Effector memory CD4-positive, alpha-beta T cell (primary cell): ENCODE measurements around the gene LRRTM4.

Experiments
- DNase-seq, 3 donors: peaks; one replicate each; pipeline ENCODE4 v3.0.0-alpha.2; 2020
- H3K27ac ChIP-seq: 2 replicates; pipeline ENCODE4 v1.7.0; 2013; ENCODE audit warnings: mild to moderate bottlenecking, low read length, moderate library complexity; ENCODE audit not compliant: insufficient read depth, poor library complexity, severe bottlenecking
- H3K27me3 ChIP-seq: replicated peaks from 2 replicates; pipeline ENCODE4 v1.7.0; 2013; ENCODE audit warnings: mild to moderate bottlenecking, low read length; ENCODE audit not compliant: insufficient read depth, control insufficient read depth, poor library complexity, severe bottlenecking
- H3K36me3 ChIP-seq: 2 replicates; pipeline ENCODE4 v1.7.0; 2013; ENCODE audit warnings: mild to moderate bottlenecking, low read length, moderate library complexity; ENCODE audit not compliant: control insufficient read depth, insufficient read depth
- H3K4me1 ChIP-seq: 2 replicates; pipeline ENCODE4 v1.7.0; 2013; ENCODE audit warnings: low read length, mild to moderate bottlenecking; ENCODE audit not compliant: control insufficient read depth, insufficient read depth, poor library complexity, severe bottlenecking
- H3K4me3 ChIP-seq: 2 replicates; pipeline ENCODE4 v1.7.0; 2013; ENCODE audit warnings: low read length, low read depth, mild to moderate bottlenecking; ENCODE audit not compliant: insufficient read depth, poor library complexity, severe bottlenecking
- H3K9me3 ChIP-seq: 2 replicates; pipeline ENCODE4 v1.7.0; 2013; ENCODE audit warnings: mild to moderate bottlenecking, low read length, moderate library complexity; ENCODE audit not compliant: control insufficient read depth
- total RNA-seq, 3 donors: gene quantifications; one replicate each; lab custom pipeline; 2026; lab: John Stamatoyannopoulos, UW

The LRRTM4 gene
- 0 reads per million in 3 donors for total RNA-seq

DNA sequence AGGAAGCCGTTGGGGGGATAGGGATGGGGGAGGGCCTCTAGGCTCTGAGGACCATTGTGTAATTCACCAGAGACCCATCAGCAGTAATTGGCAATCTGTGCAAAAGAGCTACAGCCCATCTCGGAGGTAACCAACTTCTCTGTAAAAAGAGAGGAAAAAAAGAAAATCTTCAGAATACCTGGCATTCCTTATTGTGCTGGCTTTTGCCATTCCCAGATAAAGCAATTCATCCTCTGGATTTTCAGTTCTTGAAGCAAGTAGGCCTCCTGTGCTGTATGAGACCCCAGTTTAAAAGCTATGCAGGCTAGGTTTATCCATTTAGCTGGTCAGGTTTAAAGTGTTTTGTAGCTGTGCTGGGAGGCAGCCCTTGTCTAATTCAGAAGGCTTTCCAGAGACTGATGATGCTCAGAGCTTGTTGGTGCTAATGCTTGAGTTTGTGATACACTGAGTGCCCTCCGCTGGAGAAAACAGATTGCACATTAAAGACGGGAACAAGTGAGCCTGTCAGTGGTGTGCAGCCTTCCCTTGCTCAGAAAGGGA lies at the start of gene LRRTM4:
LRRTM4 (minus strand) TSS at position 446 of the 540 bp plus-strand sequence.
- H3K36me3 ChIP-seq: no peaks in the 10 kb centered on the region
- no peaks in the 10 kb centered on the region for H3K27me3 ChIP-seq
- no peak within 1 kb of the TSS for H3K4me3 ChIP-seq
- peaks cover 3% of the 10 kb centered on the region for H3K9me3 ChIP-seq
- H3K27ac ChIP-seq: no peak within 1 kb of the TSS
- no peaks in the 10 kb centered on the region for H3K4me1 ChIP-seq
- no peak for DNase-seq

DNA sequence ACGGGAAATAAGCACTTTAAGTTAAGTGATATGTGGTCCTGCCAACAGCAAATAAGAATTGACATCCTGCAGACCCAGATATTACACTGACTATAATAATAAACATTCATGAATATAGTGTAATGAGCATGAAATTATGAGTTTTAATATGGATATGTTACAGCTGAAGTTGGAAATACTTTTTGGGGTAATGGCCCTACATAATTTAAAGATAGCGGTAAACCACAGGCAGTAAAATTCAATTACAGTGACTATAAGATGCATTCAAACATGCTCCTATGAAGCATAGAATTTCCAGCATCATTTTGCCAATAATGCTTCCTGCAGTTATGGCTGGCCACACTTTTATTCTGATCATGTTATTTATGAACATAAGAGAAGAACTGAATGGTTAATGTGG lies 49.4 kb upstream of the LRRTM4 start:
- no peaks in the 10 kb centered on the region for H3K36me3 ChIP-seq
- no peaks in the 10 kb centered on the region for H3K9me3 ChIP-seq
- no peaks in the 10 kb centered on the region for H3K27me3 ChIP-seq
- H3K4me3 ChIP-seq: no peak overlapping the region
- no peaks in the 10 kb centered on the region for H3K4me1 ChIP-seq
- H3K27ac ChIP-seq: no peak overlapping the region
- no peak for DNase-seq

DNA sequence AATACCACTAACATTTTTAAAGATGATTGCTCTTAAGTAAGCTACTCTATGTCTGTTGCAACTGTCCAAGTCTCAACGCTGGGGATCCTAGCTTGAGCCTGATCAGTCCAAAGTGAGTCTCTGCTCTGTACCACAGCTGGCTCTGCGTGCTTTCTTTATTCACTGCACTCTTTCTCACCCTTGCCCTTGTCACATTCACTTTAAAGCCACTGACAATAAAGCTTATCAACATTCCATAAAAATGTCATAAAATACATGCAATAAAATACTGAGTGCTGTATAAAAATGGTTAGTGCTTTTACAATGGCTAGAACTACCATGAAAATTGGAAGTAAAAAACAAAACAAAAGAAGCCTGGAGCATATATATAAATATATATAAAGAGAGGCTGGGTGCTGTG lies 45.5 kb upstream of the LRRTM4 start:
- Histone ChIP-seq H3K36me3 (no peaks in the 10 kb centered on the region), H3K4me1 (no peaks in the 10 kb centered on the region), H3K27ac (no peak overlapping the region), H3K4me3 (no peak overlapping the region), H3K27me3 (no peaks in the 10 kb centered on the region), H3K9me3 (no peaks in the 10 kb centered on the region)
- no peak for DNase-seq

DNA sequence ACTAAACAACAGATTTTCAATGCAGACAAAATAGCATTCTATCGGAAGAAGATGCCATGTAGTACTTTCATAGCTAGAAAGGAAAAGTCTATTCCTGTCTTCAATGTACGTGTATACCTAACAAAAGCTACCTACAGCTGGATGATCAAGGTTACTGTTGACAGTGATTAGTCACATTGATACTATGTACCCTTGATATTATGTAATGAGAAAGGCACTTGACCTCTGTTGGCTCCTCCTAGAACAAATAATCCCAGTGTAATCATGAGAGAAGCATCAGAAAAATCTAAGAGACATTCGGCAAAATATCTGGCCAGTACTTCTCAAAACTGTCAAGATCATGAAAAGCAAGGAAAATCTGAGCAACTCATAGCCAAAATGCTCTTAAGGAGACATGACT lies 44.4 kb upstream of the LRRTM4 start:
- Histone ChIP-seq H3K27me3 (no peaks in the 10 kb centered on the region), H3K4me3 (no peak overlapping the region), H3K9me3 (no peaks in the 10 kb centered on the region), H3K4me1 (no peaks in the 10 kb centered on the region), H3K36me3 (no peaks in the 10 kb centered on the region), H3K27ac (no peak overlapping the region)
- no peak for DNase-seq

DNA sequence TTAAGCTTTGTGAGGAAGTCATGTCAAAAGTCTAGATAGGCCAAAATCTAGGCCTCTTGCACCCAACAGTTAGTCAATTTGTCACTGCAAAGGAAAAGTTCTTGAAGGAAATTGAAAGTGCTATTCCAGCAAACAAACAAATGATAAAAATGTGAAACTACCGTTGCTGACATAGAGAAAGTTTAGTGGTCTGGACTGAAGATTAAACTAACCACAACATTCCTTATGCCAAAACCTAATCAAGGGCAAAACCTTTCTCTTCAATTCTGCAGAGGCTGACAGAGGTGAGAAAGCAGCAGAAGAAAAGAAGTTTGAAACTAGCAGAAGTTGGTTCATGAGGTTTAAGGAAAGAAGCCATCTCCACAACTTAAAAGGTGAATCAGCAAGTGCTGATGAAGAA lies 44.0 kb upstream of the LRRTM4 start:
- H3K4me3 ChIP-seq: no peak overlapping the region
- no peaks in the 10 kb centered on the region for H3K9me3 ChIP-seq
- DNase-seq: no peak
- H3K27me3 ChIP-seq: no peaks in the 10 kb centered on the region
- H3K36me3 ChIP-seq: no peaks in the 10 kb centered on the region
- no peaks in the 10 kb centered on the region for H3K4me1 ChIP-seq
- H3K27ac ChIP-seq: no peak overlapping the region

DNA sequence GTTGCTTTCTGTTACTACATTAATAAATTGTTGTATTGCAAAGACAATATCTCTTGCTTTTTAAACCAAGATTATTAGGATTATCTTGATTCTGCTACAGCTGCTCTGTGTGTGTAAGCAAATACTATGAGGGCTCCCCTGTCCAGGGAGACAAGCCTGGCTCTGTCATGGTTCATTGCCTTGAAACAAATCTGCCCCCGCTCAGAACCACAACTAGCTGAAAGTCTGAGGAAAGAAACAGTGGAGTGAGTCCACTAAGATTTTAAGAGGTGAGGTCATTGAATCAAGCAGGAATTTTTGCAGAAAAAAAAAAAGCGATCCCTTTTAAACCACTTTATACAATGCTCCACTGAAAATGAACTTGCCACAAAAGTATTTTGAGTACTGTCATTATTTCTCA lies 30.8 kb upstream of the LRRTM4 start:
- H3K9me3 ChIP-seq: no peaks in the 10 kb centered on the region
- no peaks in the 10 kb centered on the region for H3K36me3 ChIP-seq
- H3K27me3 ChIP-seq: no peaks in the 10 kb centered on the region
- DNase-seq: no peak
- no peak overlapping the region for H3K27ac ChIP-seq
- no peak overlapping the region for H3K4me3 ChIP-seq
- no peaks in the 10 kb centered on the region for H3K4me1 ChIP-seq

DNA sequence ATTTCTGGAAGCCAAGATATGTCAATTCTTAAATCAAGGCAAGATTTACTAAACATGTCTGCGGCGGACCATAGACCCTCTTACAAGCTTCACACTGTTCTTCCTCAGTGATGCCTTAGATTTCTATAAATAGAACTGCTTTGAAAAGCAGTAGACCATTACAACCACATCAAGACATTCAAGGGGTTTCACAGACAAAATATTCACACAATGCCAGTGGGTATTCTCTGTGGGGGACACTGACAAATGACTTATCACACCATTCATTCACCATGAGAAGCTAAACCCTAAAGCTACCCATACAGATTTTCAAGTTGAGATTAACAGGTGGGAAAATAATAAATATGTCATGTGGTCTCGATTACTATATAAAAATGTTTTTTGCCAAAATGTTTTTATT lies 15.9 kb upstream of the LRRTM4 start:
- Histone ChIP-seq H3K36me3 (no peaks in the 10 kb centered on the region), H3K4me3 (no peak overlapping the region), H3K9me3 (no peaks in the 10 kb centered on the region), H3K27me3 (no peaks in the 10 kb centered on the region), H3K27ac (no peak overlapping the region), H3K4me1 (no peaks in the 10 kb centered on the region)
- DNase-seq: no peak

DNA sequence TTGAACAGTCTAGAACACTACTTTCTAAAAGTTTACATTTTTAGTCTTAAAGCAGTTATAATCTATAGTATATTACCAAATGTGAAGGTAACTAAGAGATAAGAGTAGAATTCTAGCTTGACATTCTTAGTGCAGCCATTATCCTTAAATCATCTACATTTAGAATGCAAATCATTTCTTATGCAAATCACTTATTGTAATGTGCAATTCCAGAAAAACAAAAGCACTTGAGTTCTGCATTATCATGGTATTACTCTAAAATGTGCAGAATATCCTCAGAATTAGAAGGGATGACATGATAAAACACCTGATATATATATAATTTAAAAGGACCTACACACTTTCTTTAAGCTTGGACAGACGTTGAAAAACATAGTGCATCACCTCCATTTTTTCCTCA lies 712 bp upstream of the LRRTM4 start:
- Histone ChIP-seq H3K27me3 (no peaks in the 10 kb centered on the region), H3K27ac (no peak overlapping the region), H3K9me3 (peaks cover 3% of the 10 kb centered on the region), H3K4me1 (no peaks in the 10 kb centered on the region), H3K36me3 (no peaks in the 10 kb centered on the region), H3K4me3 (no peak overlapping the region)
- no peak for DNase-seq

DNA sequence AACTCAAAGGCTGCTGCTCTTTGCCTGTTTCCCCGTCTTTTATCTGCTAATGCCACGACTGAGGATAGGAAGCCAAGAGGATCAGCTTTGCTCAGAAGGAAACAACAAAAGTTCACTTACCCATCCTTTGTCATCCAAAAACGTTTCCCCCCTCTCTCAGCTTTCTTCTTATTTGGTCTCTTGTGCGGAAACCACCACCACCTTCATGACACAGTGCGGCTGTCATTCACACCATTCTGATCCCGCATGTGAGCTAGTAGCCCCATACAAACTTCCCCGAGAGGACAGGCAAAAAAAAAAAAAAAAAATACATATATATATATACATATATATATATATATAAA lies 656 bp downstream of the LRRTM4 start:
- no peak overlapping the region for H3K4me3 ChIP-seq
- H3K27ac ChIP-seq: no peak overlapping the region

DNA sequence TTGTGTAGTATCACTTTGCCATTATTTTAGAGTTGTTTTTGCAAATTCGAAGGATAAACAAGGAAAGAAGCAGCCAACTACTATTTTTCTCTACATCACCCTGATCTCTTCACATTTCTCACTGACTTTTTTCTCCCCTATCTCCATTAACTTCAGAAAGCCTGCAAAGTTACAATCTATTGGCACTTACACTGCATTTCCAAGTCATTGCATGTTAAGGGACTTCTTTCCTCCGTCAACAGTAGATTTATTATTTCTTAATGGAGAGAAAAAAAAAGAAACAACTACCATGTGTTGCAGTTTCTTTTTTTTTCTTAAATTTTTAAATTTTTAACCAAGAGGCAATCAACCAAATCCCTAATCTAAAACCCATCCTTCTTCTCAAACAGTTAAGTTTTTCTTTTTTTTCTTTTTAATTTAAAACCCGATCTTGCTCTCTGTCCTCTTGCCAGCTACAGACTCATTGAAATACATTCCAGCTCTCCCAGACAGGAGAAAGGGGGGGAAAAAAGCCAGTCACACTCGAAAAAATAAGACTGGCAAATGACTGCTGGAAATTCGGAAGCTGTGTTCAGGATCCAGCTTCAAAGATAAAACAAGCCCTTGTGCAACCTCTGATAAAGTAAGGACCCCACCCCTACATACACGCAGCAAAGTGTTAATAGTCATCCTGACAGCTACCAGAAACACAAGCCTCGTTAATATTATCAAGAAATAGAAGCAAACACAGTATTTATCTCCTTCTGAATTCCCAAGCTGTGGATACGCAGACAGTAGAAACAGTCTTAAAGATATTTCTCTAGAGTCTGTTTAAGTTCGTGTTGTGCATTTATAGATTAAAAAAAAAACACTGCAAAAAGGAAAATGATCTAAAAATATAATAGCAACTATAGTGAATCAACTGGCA lies 1.3 kb downstream of the LRRTM4 start:
- Histone ChIP-seq H3K27ac (no peak overlapping the region), H3K36me3 (no peaks in the 10 kb centered on the region), H3K27me3 (no peaks in the 10 kb centered on the region), H3K4me1 (no peaks in the 10 kb centered on the region), H3K4me3 (no peak overlapping the region), H3K9me3 (peaks cover 3% of the 10 kb centered on the region)
- no peak for DNase-seq

More for the DNA sequence above, 656 bp downstream of the LRRTM4 start:
- Histone ChIP-seq H3K4me1 (no peaks in the 10 kb centered on the region), H3K9me3 (peaks cover 3% of the 10 kb centered on the region), H3K27me3 (no peaks in the 10 kb centered on the region), H3K36me3 (no peaks in the 10 kb centered on the region)
- no peak for DNase-seq
